OCI-LY7 (cell line): Measurements from ENCODE around the gene ACOT8. TPM values are rescaled to one million over a fixed set of nuclear protein-coding genes. Genes with fewer than 3 reads are reported as not detected.

Source experiments
- BruUV-seq: library from RNA; stranded (reverse); fragments of 400-500 nt; replicated peaks from 2 replicates; lab custom pipeline; 2021; lab: Mats Ljungman, UMichigan
- CTCF ChIA-PET: fragments of 300-600 bp; sonication (Branson Sonifier 250); formaldehyde crosslinking; loops from one replicate; lab custom pipeline; 2022; ENCODE audit warnings: antibody characterized with exemption; ENCODE audit not compliant: unreplicated experiment; lab: Charles Lee
- POLR2A ChIA-PET: fragments of 300-600 bp; sonication (Branson Sonifier 250); formaldehyde crosslinking; loops from one replicate; lab custom pipeline; 2022; ENCODE audit warnings: antibody characterized with exemption; lab: Charles Lee
- DNase-seq: peaks from one replicate; pipeline ENCODE4 v3.0.0-alpha.2; 2015; ENCODE audit warnings: low spot score
- H2AFZ ChIP-seq: fragments of 200-600 bp; sonication (generic), shearing (Covaris generic); 2 replicates; pipeline ENCODE4 v1.6.1; 2014; ENCODE audit warnings: mild to moderate bottlenecking, antibody characterized with exemption, low read length, moderate library complexity
- H3K27ac ChIP-seq: fragments of 200-600 bp; sonication (generic); 2 replicates; pipeline ENCODE4 v1.5.1; 2014; ENCODE audit warnings: mixed run types, low read depth, mild to moderate bottlenecking, moderate library complexity, low read length, inconsistent platforms; ENCODE audit not compliant: poor library complexity, severe bottlenecking
- H3K36me3 ChIP-seq: fragments of 200-600 bp; sonication (generic); 2 replicates; pipeline ENCODE4 v1.6.1; 2014; ENCODE audit warnings: mild to moderate bottlenecking, antibody characterized with exemption, low read length, moderate library complexity, mixed read lengths; ENCODE audit not compliant: insufficient read depth
- H3K4me1 ChIP-seq: fragments of 200-600 bp; sonication (generic); 2 replicates; pipeline ENCODE4 v1.5.1; 2014; ENCODE audit warnings: mild to moderate bottlenecking, low read length; ENCODE audit not compliant: insufficient read depth, poor library complexity, severe bottlenecking
- H3K4me2 ChIP-seq: fragments of 200-600 bp; sonication (generic); 2 replicates; pipeline ENCODE4 v1.6.1; 2014; ENCODE audit warnings: mild to moderate bottlenecking, low read length
- H3K4me3 ChIP-seq: fragments of 200-600 bp; sonication (generic); 2 replicates; pipeline ENCODE4 v1.5.1; 2014; ENCODE audit warnings: mild to moderate bottlenecking, low read depth, low read length; ENCODE audit not compliant: poor library complexity, severe bottlenecking
- H3K79me2 ChIP-seq: fragments of 200-600 bp; sonication (generic); 2 replicates; pipeline ENCODE4 v1.6.1; 2016; ENCODE audit warnings: low read depth, mild to moderate bottlenecking, low read length, moderate library complexity, mixed read lengths; ENCODE audit not compliant: insufficient read depth
- H3K9me2 ChIP-seq: fragments of 200-600 bp; sonication (generic); 2 replicates; pipeline ENCODE4 v1.6.1; 2016; ENCODE audit warnings: mild to moderate bottlenecking, low read length, mixed read lengths; ENCODE audit not compliant: insufficient read depth
- H3K9me3 ChIP-seq: fragments of 200-600 bp; sonication (generic); 2 replicates; pipeline ENCODE4 v1.6.1; 2014; ENCODE audit warnings: mild to moderate bottlenecking, mixed run types, low read length, mixed read lengths
- H4K20me1 ChIP-seq: fragments of 200-600 bp; sonication (generic); 2 replicates; pipeline ENCODE4 v1.6.1; 2014; ENCODE audit warnings: mild to moderate bottlenecking, antibody characterized with exemption, low read length, moderate library complexity, mixed read lengths; ENCODE audit not compliant: insufficient read depth
- EZH2phosphoT487 ChIP-seq: fragments of 200-600 bp; sonication (generic); IDR thresholded peaks from 2 replicates; pipeline ENCODE4 v1.6.1; 2018; ENCODE audit warnings: low read depth, borderline replicate concordance, mild to moderate bottlenecking, mixed run types, antibody characterized with exemption, low read length, moderate library complexity, mixed read lengths
- intact Hi-C: fragments of 100-400 bp; cut with micrococcal nuclease; formaldehyde crosslinking; loops from one replicate; pipeline ENCODE4 v1.10.0; 2022; ENCODE audit not compliant: unreplicated experiment
- total RNA-seq, 2 experiments: library from RNA; depleted of rRNA in 1 of 2; stranded (reverse); fragments of >200 nt in 1 of 2; shearing (Covaris generic) in 1 of 2; gene quantifications; 2 replicates each; pipeline ENCODE4 v1.2.3, GENCODE V29; 2014 to 2022
- TF ChIP-seq, protein P1 (sequence below): fragments of 200-600 bp; sonication (generic); conservative IDR thresholded peaks from 2 replicates; pipeline ENCODE4 v1.5.1; 2014; ENCODE audit warnings: mild to moderate bottlenecking, antibody characterized with exemption, low read length, moderate library complexity, mixed read lengths

Gene ACOT8
- total RNA-seq, 2 experiments from 2014 or later = 28.2 to 37.1 TPM

GRCh38 chr20:45850926-45851325 lies 6.3 kb downstream of the ACOT8 start:
- H3K4me1 ChIP-seq = peaks cover 3% of the 10 kb centered on the region
- no TSS peak for BruUV-seq
- ChIA-PET CTCF (no interaction called here), POLR2A (interaction anchor here (0.6 to 1.3 kb wide), 4 partner anchors 15 to 122 kb away, joined by 3 read pairs; partner anchors contain the start of gene ZNF335)
- no peak overlapping the region for H2AFZ ChIP-seq
- no peak overlapping the region for H3K27ac ChIP-seq
- no peak overlapping the region for H3K4me2 ChIP-seq
- no peaks in the 10 kb centered on the region for H3K9me3 ChIP-seq
- peaks cover 4% of the 10 kb centered on the region; the same call in 1 of the 2 replicates for H3K79me2 ChIP-seq
- peaks cover 6% of the 10 kb centered on the region; the same call in 1 of the 2 replicates for H3K36me3 ChIP-seq
- no peak for DNase-seq
- no peak for TF ChIP-seq EZH2phosphoT487
- TF ChIP-seq, protein P1, sequence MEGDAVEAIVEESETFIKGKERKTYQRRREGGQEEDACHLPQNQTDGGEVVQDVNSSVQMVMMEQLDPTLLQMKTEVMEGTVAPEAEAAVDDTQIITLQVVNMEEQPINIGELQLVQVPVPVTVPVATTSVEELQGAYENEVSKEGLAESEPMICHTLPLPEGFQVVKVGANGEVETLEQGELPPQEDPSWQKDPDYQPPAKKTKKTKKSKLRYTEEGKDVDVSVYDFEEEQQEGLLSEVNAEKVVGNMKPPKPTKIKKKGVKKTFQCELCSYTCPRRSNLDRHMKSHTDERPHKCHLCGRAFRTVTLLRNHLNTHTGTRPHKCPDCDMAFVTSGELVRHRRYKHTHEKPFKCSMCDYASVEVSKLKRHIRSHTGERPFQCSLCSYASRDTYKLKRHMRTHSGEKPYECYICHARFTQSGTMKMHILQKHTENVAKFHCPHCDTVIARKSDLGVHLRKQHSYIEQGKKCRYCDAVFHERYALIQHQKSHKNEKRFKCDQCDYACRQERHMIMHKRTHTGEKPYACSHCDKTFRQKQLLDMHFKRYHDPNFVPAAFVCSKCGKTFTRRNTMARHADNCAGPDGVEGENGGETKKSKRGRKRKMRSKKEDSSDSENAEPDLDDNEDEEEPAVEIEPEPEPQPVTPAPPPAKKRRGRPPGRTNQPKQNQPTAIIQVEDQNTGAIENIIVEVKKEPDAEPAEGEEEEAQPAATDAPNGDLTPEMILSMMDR = no peak
- intact Hi-C loops = no loop called here
- H3K4me3 ChIP-seq = no peak overlapping the region
- no peaks in the 10 kb centered on the region for H4K20me1 ChIP-seq
- no peaks in the 10 kb centered on the region for H3K9me2 ChIP-seq

GRCh38 chr20:45850238-45850637 lies 7.0 kb downstream of the ACOT8 start:
- CTCF ChIA-PET = no interaction called here
- H3K36me3 ChIP-seq = peaks cover 6% of the 10 kb centered on the region; the same call in 1 of the 2 replicates
- H4K20me1 ChIP-seq = no peaks in the 10 kb centered on the region
- no peaks in the 10 kb centered on the region for H3K9me2 ChIP-seq
- no peak overlapping the region for H3K27ac ChIP-seq
- no peaks in the 10 kb centered on the region for H3K79me2 ChIP-seq
- no peaks in the 10 kb centered on the region for H3K4me1 ChIP-seq
- POLR2A ChIA-PET = interaction anchor here (0.6 to 0.9 kb wide), 2 partner anchors 47 to 60 kb away, joined by 3 to 5 read pairs; no protein-coding TSS in a partner anchor
- TF ChIP-seq EZH2phosphoT487 = no peak
- TF ChIP-seq, protein P1 = no peak
- intact Hi-C loops = no loop called here
- no TSS peak for BruUV-seq
- H2AFZ ChIP-seq = no peak overlapping the region
- H3K9me3 ChIP-seq = no peaks in the 10 kb centered on the region
- no peak overlapping the region for H3K4me3 ChIP-seq
- no peak for DNase-seq
- H3K4me2 ChIP-seq = no peak overlapping the region

GRCh38 chr20:45848969-45849582 lies 8.1 kb downstream of the ACOT8 start:
- no peak overlapping the region for H3K27ac ChIP-seq
- H3K4me1 ChIP-seq = no peaks in the 10 kb centered on the region
- H3K79me2 ChIP-seq = no peaks in the 10 kb centered on the region
- no peak overlapping the region for H3K4me2 ChIP-seq
- H3K9me2 ChIP-seq = no peaks in the 10 kb centered on the region
- no peak overlapping the region for H2AFZ ChIP-seq
- H3K36me3 ChIP-seq = peaks cover 13% of the 10 kb centered on the region; the same call in 1 of the 2 replicates
- no peak overlapping the region for H3K4me3 ChIP-seq
- ChIA-PET POLR2A (interaction anchor here (0.6 to 0.7 kb wide), 2 partner anchors 53 to 881 kb away, joined by 3 read pairs; no protein-coding TSS in a partner anchor), CTCF (no interaction called here)
- TF ChIP-seq EZH2phosphoT487 = no peak
- TF ChIP-seq, protein P1 = no peak
- H4K20me1 ChIP-seq = no peaks in the 10 kb centered on the region
- no peaks in the 10 kb centered on the region for H3K9me3 ChIP-seq
- intact Hi-C loops = no loop called here
- no peak for DNase-seq
- no TSS peak for BruUV-seq
